ENCODE measurements around the gene ARHGAP4.

DNA sequence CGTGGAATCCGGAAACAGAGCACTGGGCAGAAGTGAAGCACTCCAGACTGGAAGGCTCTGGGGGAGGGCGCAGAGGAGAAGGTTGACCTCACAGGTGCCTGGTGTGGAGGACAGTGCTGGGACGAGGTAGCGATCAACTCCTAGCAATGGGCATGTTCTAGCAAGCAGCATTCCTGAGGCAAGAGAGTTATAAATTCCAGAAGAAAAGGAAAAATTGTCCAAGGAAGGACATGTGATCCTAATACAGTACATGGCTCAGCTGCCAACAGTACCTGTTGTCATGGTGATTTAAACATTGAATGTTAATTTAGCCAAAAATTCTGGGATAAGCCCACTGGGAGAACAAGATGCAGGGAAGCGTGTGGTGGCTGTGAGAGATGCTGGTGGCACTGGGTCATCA, 8.2 kb downstream of the ARHGAP4 start:
- TF ChIP-seq, protein P1, sequence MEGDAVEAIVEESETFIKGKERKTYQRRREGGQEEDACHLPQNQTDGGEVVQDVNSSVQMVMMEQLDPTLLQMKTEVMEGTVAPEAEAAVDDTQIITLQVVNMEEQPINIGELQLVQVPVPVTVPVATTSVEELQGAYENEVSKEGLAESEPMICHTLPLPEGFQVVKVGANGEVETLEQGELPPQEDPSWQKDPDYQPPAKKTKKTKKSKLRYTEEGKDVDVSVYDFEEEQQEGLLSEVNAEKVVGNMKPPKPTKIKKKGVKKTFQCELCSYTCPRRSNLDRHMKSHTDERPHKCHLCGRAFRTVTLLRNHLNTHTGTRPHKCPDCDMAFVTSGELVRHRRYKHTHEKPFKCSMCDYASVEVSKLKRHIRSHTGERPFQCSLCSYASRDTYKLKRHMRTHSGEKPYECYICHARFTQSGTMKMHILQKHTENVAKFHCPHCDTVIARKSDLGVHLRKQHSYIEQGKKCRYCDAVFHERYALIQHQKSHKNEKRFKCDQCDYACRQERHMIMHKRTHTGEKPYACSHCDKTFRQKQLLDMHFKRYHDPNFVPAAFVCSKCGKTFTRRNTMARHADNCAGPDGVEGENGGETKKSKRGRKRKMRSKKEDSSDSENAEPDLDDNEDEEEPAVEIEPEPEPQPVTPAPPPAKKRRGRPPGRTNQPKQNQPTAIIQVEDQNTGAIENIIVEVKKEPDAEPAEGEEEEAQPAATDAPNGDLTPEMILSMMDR (IDR thresholded peaks at IDR 0.05 in 2 of 3, conservative IDR thresholded peaks at IDR 0.05 in 1 of 3; ENCODE audit: borderline replicate concordance in 1 of 3, insufficient read depth in 1 of 3, low read depth in 2 of 3, low read length in 2 of 3), result no peak
- TF ChIP-seq CEBPB (IDR thresholded peaks at IDR 0.05; ENCODE audit: low read depth) (no peak), POLR2A (IDR thresholded peaks at IDR 0.05; ENCODE audit: borderline replicate concordance, extremely low read depth, insufficient read depth, insufficient read length) (no peak), SIN3A (IDR thresholded peaks at IDR 0.05; ENCODE audit: low read depth) (no peak), POLR2AphosphoS5 (IDR thresholded peaks at IDR 0.05; ENCODE audit: low read depth, low read length) (no peak), EZH2phosphoT487 (IDR thresholded peaks at IDR 0.05; ENCODE audit: borderline replicate concordance) (no peak), SRF (IDR thresholded peaks at IDR 0.05; ENCODE audit: low read depth) (no peak), EZH2 (IDR thresholded peaks at IDR 0.05) (no peak)
